Measurements from ENCODE around the gene PANX3. TPM values are rescaled to one million over a fixed set of nuclear protein-coding genes. Genes with fewer than 3 reads are reported as not detected.

PANX3 gene
- total RNA-seq, 2 donors from 2014 or later: not detected

GRCh38 chr11:124608147-124608546 is 3.1 kb upstream of the PANX3 start:
- intact Hi-C loops (cut with DNase I, micrococcal nuclease): no loop called here
- DNase-seq (no peak), ATAC-seq (peak; percentile 92)

- ATAC-seq: no peak
- intact Hi-C loops (cut with DNase I, micrococcal nuclease): no loop called here
Observed at GRCh38 chr11:124610295-124610694, 933 bp upstream of the PANX3 start.

GRCh38 chr11:124612045-124612444 is 817 bp downstream of the PANX3 start:
- ATAC-seq (no peak), DNase-seq (no peak)
- intact Hi-C loops (cut with DNase I, micrococcal nuclease): no loop called here

More at GRCh38 chr11:124610295-124610694, 933 bp upstream of the PANX3 start:
- DNase-seq: no peak

- intact Hi-C loops (cut with DNase I, micrococcal nuclease): no loop called here
- ATAC-seq: no peak
- DNase-seq: no peak
Observed at GRCh38 chr11:124612567-124613246, 1.5 kb downstream of the PANX3 start.

GRCh38 chr11:124618863-124619262 is 7.6 kb downstream of the PANX3 start:
- DNase-seq (no peak), ATAC-seq (no peak)
- intact Hi-C loops (cut with DNase I, micrococcal nuclease): no loop called here

- peak; percentile 90 for DNase-seq
- peak; percentile 96 for ATAC-seq
- intact Hi-C loops (cut with DNase I, micrococcal nuclease): no loop called here
Observed at GRCh38 chr11:124622531-124623451, 11.6 kb downstream of the PANX3 start, which contains the start of gene TBRG1. TSS of gene TBRG1 (plus strand) at chr11:124622864. CDS start at chr11:124623084, 220 bp downstream.

GRCh38 chr11:124623861-124624525 is 12.8 kb downstream of the PANX3 start:
- intact Hi-C loops (cut with DNase I, micrococcal nuclease): no loop called here
- ATAC-seq: no peak

GRCh38 chr11:124625504-124626168 is 14.4 kb downstream of the PANX3 start:
- intact Hi-C loops (cut with DNase I, micrococcal nuclease): no loop called here
- DNase-seq: no peak
- ATAC-seq: no peak

More at GRCh38 chr11:124623861-124624525, 12.8 kb downstream of the PANX3 start:
- DNase-seq: no peak

GRCh38 chr11:124627546-124627945 is 16.3 kb downstream of the PANX3 start:
- intact Hi-C loops (cut with DNase I, micrococcal nuclease): no loop called here
- no peak for ATAC-seq
- DNase-seq: no peak

GRCh38 chr11:124629961-124630360 is 18.7 kb downstream of the PANX3 start:
- ATAC-seq: no peak
- DNase-seq: no peak
- intact Hi-C loops (cut with DNase I, micrococcal nuclease): no loop called here

- ATAC-seq (peak; percentile 54), DNase-seq (no peak)
- intact Hi-C loops (cut with DNase I, micrococcal nuclease): no loop called here
Observed at GRCh38 chr11:124633355-124633754, 22.1 kb downstream of the PANX3 start.

- intact Hi-C loops (cut with DNase I, micrococcal nuclease): no loop called here
- ATAC-seq (no peak), DNase-seq (no peak)
Observed at GRCh38 chr11:124635932-124636331, 24.7 kb downstream of the PANX3 start.

GRCh38 chr11:124638500-124638899 is 27.3 kb downstream of the PANX3 start:
- DNase-seq (no peak), ATAC-seq (no peak)
- intact Hi-C loops (cut with DNase I, micrococcal nuclease): no loop called here

GRCh38 chr11:124639186-124639585 is 28.0 kb downstream of the PANX3 start:
- intact Hi-C loops (cut with DNase I, micrococcal nuclease): no loop called here
- ATAC-seq: peak; percentile 34
- DNase-seq: no peak

GRCh38 chr11:124640666-124641065 is 29.4 kb downstream of the PANX3 start:
- intact Hi-C loops (cut with DNase I, micrococcal nuclease): no loop called here
- DNase-seq (no peak), ATAC-seq (no peak)

- ATAC-seq (no peak), DNase-seq (no peak)
- intact Hi-C loops (cut with DNase I, micrococcal nuclease): no loop called here
Observed at GRCh38 chr11:124642628-124643027, 31.4 kb downstream of the PANX3 start.

GRCh38 chr11:124643042-124643604 is 31.9 kb downstream of the PANX3 start:
- DNase-seq (no peak), ATAC-seq (no peak)
- intact Hi-C loops (cut with DNase I, micrococcal nuclease): no loop called here

- intact Hi-C loops (cut with DNase I, micrococcal nuclease): no loop called here
- DNase-seq (no peak), ATAC-seq (no peak)
Observed at GRCh38 chr11:124643605-124644425, 32.6 kb downstream of the PANX3 start.

Data from left colon (tissue), 2 donors.